K562 (cell line): ENCODE results near the gene UBE2QL1. TPM values are rescaled to one million over a fixed set of nuclear protein-coding genes. Genes with fewer than 3 reads are reported as not detected.

Experiments
- ATAC-seq: fragments of 200-7000 bp; cut with Tn5 transposase; 3 replicates; pipeline ENCODE4 v1.9.1; 2020; ENCODE audit warnings: moderate library complexity
- BruUV-seq: library from RNA; stranded (reverse); fragments of 400-500 nt; replicated peaks from 2 replicates; lab custom pipeline; 2021; lab: Mats Ljungman, UMichigan
- CTCF ChIA-PET: fragments of 300-600 bp; formaldehyde crosslinking; extraction: SDS; loops from one replicate; lab custom pipeline; 2021; ENCODE audit warnings: low intra/inter-chr PET ratio; lab: Yijun Ruan, JAX
- POLR2A ChIA-PET: fragments of 300-600, 350-650 bp; sonication (Branson Sonifier 250); formaldehyde crosslinking; extraction: SDS; loops from one replicate; lab custom pipeline; 2021; ENCODE audit warnings: antibody characterized with exemption, inconsistent platforms; lab: Yijun Ruan, JAX
- DNase-seq, 4 experiments: peaks; one replicate each; pipeline versions ENCODE4 v3.0.0 to v3.0.0-alpha.2; 2011 to 2018; ENCODE audit warnings: low spot score in 3 of 4, mixed read lengths in 3 of 4; ENCODE audit errors: extremely low read depth in 1 of 4
- FAIRE-seq: peaks from 2 replicates; lab custom pipeline; 2011; peaks lifted over from hg19 to GRCh38; lab: Jason Lieb, UNC
- H2AFZ ChIP-seq: 2 replicates; pipeline ENCODE4 v1.6.0; 2011; ENCODE audit warnings: low read depth, low read length, control low read depth, inconsistent platforms
- H3K27ac ChIP-seq: fragments of 200-600 bp; 3 replicates; pipeline ENCODE4 v1.8.0; 2011; ENCODE audit warnings: low read depth, mild to moderate bottlenecking, control low read depth, inconsistent platforms, low read length, moderate library complexity, mixed read lengths; ENCODE audit errors: extremely low read depth
- H3K27me3 ChIP-seq, 2 experiments: fragments of 300-600 bp in 1 of 2; 2 replicates in 1 of 2; 3 replicates in 1 of 2; pipeline versions ENCODE4 v1.6.0 to v1.8.0; 2011; ENCODE audit warnings: inconsistent platforms in 2 of 2, low read length in 2 of 2, mild to moderate bottlenecking in 1 of 2, mixed read lengths in 1 of 2, moderate library complexity in 1 of 2; ENCODE audit not compliant: control insufficient read depth in 2 of 2, insufficient read depth in 2 of 2
- H3K36me3 ChIP-seq: fragments of 300-600 bp; 3 replicates; pipeline ENCODE4 v1.8.0; 2011; ENCODE audit warnings: mild to moderate bottlenecking, low read length, inconsistent platforms; ENCODE audit not compliant: control insufficient read depth, insufficient read depth
- H3K4me1 ChIP-seq, 2 experiments: fragments of 200-600 bp in 1 of 2; replicated peaks in 1 of 2; 2 replicates in 1 of 2; 3 replicates in 1 of 2; pipeline versions ENCODE4 v1.5.1 to v1.8.0; 2011; ENCODE audit warnings: inconsistent platforms in 2 of 2, low read length in 2 of 2, mild to moderate bottlenecking in 1 of 2, mixed read lengths in 1 of 2, moderate library complexity in 1 of 2; ENCODE audit not compliant: control insufficient read depth in 2 of 2, insufficient read depth in 2 of 2
- H3K4me2 ChIP-seq: 2 replicates; pipeline ENCODE4 v1.6.1; 2011; ENCODE audit warnings: low read length, control low read depth, inconsistent platforms, mixed read lengths; ENCODE audit not compliant: insufficient read depth
- H3K4me3 ChIP-seq: fragments of 200-600 bp; sonication (generic), shearing (Covaris generic); 2 replicates; pipeline ENCODE4 v1.5.1; 2016; ENCODE audit warnings: control low read depth, inconsistent platforms
- H3K79me2 ChIP-seq: fragments of 200-600 bp; 3 replicates; pipeline ENCODE4 v1.8.0; 2011; ENCODE audit warnings: low read length, inconsistent platforms; ENCODE audit not compliant: control insufficient read depth, insufficient read depth
- H3K9ac ChIP-seq, 2 experiments: 2 replicates each; pipeline versions ENCODE4 v1.6.0 to v1.6.1; 2011; ENCODE audit warnings: low read depth in 2 of 2, low read length in 2 of 2, control low read depth in 1 of 2, inconsistent platforms in 1 of 2, mild to moderate bottlenecking in 1 of 2, mixed read lengths in 1 of 2; ENCODE audit not compliant: insufficient read depth in 1 of 2
- H3K9me1 ChIP-seq: one replicate; pipeline ENCODE4 v1.6.0; 2011; ENCODE audit warnings: inconsistent platforms, mild to moderate bottlenecking, low read length, moderate library complexity; ENCODE audit not compliant: control insufficient read depth, insufficient read depth
- H3K9me3 ChIP-seq: replicated peaks from 2 replicates; pipeline ENCODE4 v1.5.1; 2011; ENCODE audit warnings: low read depth, low read length, inconsistent platforms; ENCODE audit not compliant: control insufficient read depth, insufficient read depth
- H4K20me1 ChIP-seq: replicated peaks from 2 replicates; pipeline ENCODE4 v1.6.1; 2011; ENCODE audit warnings: low read length, inconsistent platforms, mixed read lengths; ENCODE audit not compliant: control insufficient read depth, insufficient read depth
- CSDE1 ChIP-seq, 2 experiments: fragments of 450-650 bp; IDR thresholded peaks; 2 replicates each; pipeline ENCODE4 v1.6.1; 2016; ENCODE audit warnings: mild to moderate bottlenecking in 1 of 2
- FOXA3 ChIP-seq, 2 experiments: fragments of 450-650 bp in 1 of 2; sonication (generic) in 1 of 2; formaldehyde crosslinking; IDR thresholded peaks in 1 of 2; conservative IDR thresholded peaks in 1 of 2; 2 replicates each; pipeline versions ENCODE4 v1.4.0 to v1.8.0; 2020 to 2022; ENCODE audit warnings: mild to moderate bottlenecking in 2 of 2, missing genetic modification reagents in 1 of 2
- RBBP5 ChIP-seq: fragments of 200-600 bp; sonication (generic); IDR thresholded peaks from 2 replicates; pipeline ENCODE4 v1.6.1; 2012; ENCODE audit warnings: borderline replicate concordance, mild to moderate bottlenecking, low read length, control low read depth, inconsistent platforms; ENCODE audit not compliant: insufficient read depth, poor library complexity, severe bottlenecking
- WGBS: fragments of 100-300 bp; shearing (Covaris generic); methylation state at CpG from one replicate; pipeline ENCODE4 v1.1.6; 2016; ENCODE audit warnings: low coverage, mixed read lengths; ENCODE audit not compliant: insufficient coverage; ENCODE audit errors: missing lambda C conversion rate; 5-methylcytosine and 5-hydroxymethylcytosine counted together
- in situ Hi-C: fragments of 300-500 bp; cut with MboI; formaldehyde crosslinking; loops from 4 replicates; pipeline ENCODE4 v1.15.0; 2018; ENCODE audit warnings: inconsistent platforms, mixed read lengths
- intact Hi-C: fragments of 100-400 bp; cut with micrococcal nuclease; formaldehyde crosslinking; loops from 2 replicates; pipeline ENCODE4 v1.14.2; 2022
- polyA plus RNA-seq, 8 experiments: library from polyadenylated mRNA; depleted of rRNA in 4 of 8; stranded (reverse) in 5 of 8; unstranded in 3 of 8; fragments of >200 nt; fragmentation: Nextera tagmentation in 2 of 8; fragmentation: Illumina TruSeq in 1 of 8; extraction: Ambion mirVana in 2 of 8; extraction: Trizol in 1 of 8; gene quantifications; 2 replicates each; pipeline versions ENCODE4 v1.2.1 to v1.2.3, GENCODE V29; 2011 to 2014; ENCODE audit warnings: inconsistent platforms in 1 of 8, missing spikeins in 1 of 8
- total RNA-seq, 7 experiments: library from RNA; depleted of rRNA in 6 of 7; stranded (reverse); fragments of >200 nt in 6 of 7; fragmentation: Illumina TruSeq in 2 of 7; extraction: Trizol in 2 of 7; gene quantifications; 2 replicates each; pipeline versions ENCODE4 v1.2.1 to v1.2.3, GENCODE V29; 2011 to 2021; ENCODE audit warnings: low replicate concordance in 1 of 7
- TF ChIP-seq, protein P1 (sequence below): fragments of 250-450 bp; sonication (Bioruptor Pico); IDR thresholded peaks from 2 replicates; pipeline ENCODE4 v1.5.0; 2021
- TF ChIP-seq, protein P2 (sequence below): fragments of 450-650 bp; formaldehyde crosslinking; IDR thresholded peaks from 2 replicates; pipeline ENCODE4 v1.4.0; 2020; ENCODE audit warnings: mild to moderate bottlenecking, moderate library complexity

Gene UBE2QL1
- total and polyA plus RNA-seq, 9 of the 15 experiments (the other 6 are each of a cell fraction or from before 2014, with no cell fraction given): not detected

DNA sequence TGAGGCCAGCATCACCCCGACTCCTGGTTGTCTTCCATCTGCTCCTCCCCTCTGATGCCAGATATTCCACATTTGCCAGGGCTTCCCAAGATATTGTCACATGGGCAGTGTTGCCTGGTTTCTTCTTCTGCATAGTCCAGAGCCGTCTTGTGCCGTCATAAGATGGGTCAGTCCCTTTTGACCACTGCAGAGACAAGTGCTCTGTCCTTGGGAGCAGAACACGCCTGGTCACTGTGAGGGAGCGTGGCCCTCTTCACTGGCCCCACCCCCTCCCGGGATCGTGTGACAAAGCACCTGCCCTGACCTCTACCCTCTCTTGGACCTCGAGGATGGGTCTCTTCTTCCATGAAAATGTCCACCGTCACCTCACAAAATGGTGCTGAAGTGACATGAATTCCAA lies 41.6 kb downstream of the UBE2QL1 start:
- peaks cover 36 to 47% of the 10 kb centered on the region in 2 experiments for H3K27me3 ChIP-seq

More for the DNA sequence above, 41.6 kb downstream of the UBE2QL1 start:
- H3K9ac ChIP-seq: no peak overlapping the region
- H3K36me3 ChIP-seq: no peaks in the 10 kb centered on the region
- no peaks in the 10 kb centered on the region for H3K9me3 ChIP-seq
- no peak overlapping the region for H3K4me2 ChIP-seq
- FAIRE-seq: no peak
- no TSS peak for BruUV-seq
- no peaks in the 10 kb centered on the region for H3K79me2 ChIP-seq
- no peak overlapping the region for H2AFZ ChIP-seq
- intact Hi-C loops: no loop called here
- no peaks in the 10 kb centered on the region for H3K4me1 ChIP-seq
- H4K20me1 ChIP-seq: no peaks in the 10 kb centered on the region
- ChIA-PET POLR2A (no interaction called here), CTCF (no interaction called here)
- ATAC-seq: no peak; the same call in 2 of the 3 replicates
- no peak for DNase-seq
- TF ChIP-seq, protein P1, sequence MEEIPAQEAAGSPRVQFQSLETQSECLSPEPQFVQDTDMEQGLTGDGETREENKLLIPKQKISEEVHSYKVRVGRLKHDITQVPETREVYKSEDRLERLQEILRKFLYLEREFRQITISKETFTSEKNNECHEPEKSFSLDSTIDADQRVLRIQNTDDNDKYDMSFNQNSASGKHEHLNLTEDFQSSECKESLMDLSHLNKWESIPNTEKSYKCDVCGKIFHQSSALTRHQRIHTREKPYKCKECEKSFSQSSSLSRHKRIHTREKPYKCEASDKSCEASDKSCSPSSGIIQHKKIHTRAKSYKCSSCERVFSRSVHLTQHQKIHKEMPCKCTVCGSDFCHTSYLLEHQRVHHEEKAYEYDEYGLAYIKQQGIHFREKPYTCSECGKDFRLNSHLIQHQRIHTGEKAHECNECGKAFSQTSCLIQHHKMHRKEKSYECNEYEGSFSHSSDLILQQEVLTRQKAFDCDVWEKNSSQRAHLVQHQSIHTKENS (CRISPR knock-in tag): no peak
- TF ChIP-seq, protein P2, sequence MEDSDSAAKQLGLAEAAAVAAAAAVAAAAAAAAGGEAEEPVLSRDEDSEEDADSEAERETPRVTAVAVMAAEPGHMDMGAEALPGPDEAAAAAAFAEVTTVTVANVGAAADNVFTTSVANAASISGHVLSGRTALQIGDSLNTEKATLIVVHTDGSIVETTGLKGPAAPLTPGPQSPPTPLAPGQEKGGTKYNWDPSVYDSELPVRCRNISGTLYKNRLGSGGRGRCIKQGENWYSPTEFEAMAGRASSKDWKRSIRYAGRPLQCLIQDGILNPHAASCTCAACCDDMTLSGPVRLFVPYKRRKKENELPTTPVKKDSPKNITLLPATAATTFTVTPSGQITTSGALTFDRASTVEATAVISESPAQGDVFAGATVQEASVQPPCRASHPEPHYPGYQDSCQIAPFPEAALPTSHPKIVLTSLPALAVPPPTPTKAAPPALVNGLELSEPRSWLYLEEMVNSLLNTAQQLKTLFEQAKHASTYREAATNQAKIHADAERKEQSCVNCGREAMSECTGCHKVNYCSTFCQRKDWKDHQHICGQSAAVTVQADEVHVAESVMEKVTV: no peak
- TF ChIP-seq CSDE1 (IDR thresholded peaks at IDR 0.05) (no peak), FOXA3 (CRISPR knock-in tag; conservative IDR thresholded peaks at IDR 0.05 in 1 of 2, IDR thresholded peaks at IDR 0.05 in 1 of 2) (no peak), RBBP5 (no peak)
- TF ChIP-seq, all 486 proteins: peak for 0
- Histone ChIP-seq H3K27ac (no peak overlapping the region), H3K4me3 (no peak overlapping the region), H3K9me1 (no peaks in the 10 kb centered on the region)
- in situ Hi-C loops: no loop called here
- 2% methylated on average over 9 of the region's 9 CpGs for WGBS
